IMR-90 (cell line): ENCODE results near the gene BBIP1. TPM values are rescaled to one million over a fixed set of nuclear protein-coding genes. Genes with fewer than 3 reads are reported as not detected.

Source experiments
- ATAC-seq: fragments of 200-7000 bp; cut with Tn5 transposase; 2 replicates; pipeline ENCODE4 v1.9.1; 2020; ENCODE audit warnings: low read depth, mild to moderate bottlenecking, moderate library complexity
- BruUV-seq: library from RNA; stranded (reverse); fragments of 400-500 nt; replicated peaks from 2 replicates; lab custom pipeline; 2021; lab: Mats Ljungman, UMichigan
- CTCF ChIA-PET: fragments of 300-600 bp; formaldehyde crosslinking; extraction: SDS; loops from one replicate; lab custom pipeline; 2021; ENCODE audit warnings: antibody characterized with exemption; lab: Yijun Ruan, JAX
- POLR2A ChIA-PET: fragments of 300-600 bp; sonication (Branson Sonifier 250); formaldehyde crosslinking; loops from one replicate; lab custom pipeline; 2022; ENCODE audit warnings: antibody characterized with exemption; ENCODE audit not compliant: unreplicated experiment; lab: Charles Lee
- DNase-seq: peaks from one replicate; pipeline ENCODE4 v3.0.0; 2013
- H2AFZ ChIP-seq: replicated peaks from 2 replicates; pipeline ENCODE3; 2013; ENCODE audit warnings: low read length, mild to moderate bottlenecking; ENCODE audit not compliant: poor library complexity
- H2AK5ac ChIP-seq: 2 replicates; pipeline ENCODE4 v1.6.1; 2013; ENCODE audit warnings: low read depth, low read length, inconsistent platforms
- H2AK9ac ChIP-seq: replicated peaks from 2 replicates; pipeline ENCODE3; 2013; ENCODE audit warnings: mild to moderate bottlenecking, low read depth, low read length, moderate library complexity; ENCODE audit not compliant: poor library complexity
- H2BK120ac ChIP-seq: 2 replicates; pipeline ENCODE4 v1.6.1; 2013; ENCODE audit warnings: low read depth, low read length, inconsistent platforms
- H2BK15ac ChIP-seq: 3 replicates; pipeline ENCODE4 v1.6.1; 2013; ENCODE audit warnings: low read depth, low read length, inconsistent platforms
- H2BK20ac ChIP-seq: 2 replicates; pipeline ENCODE4 v1.6.1; 2013; ENCODE audit warnings: low read depth, mild to moderate bottlenecking, inconsistent platforms, low read length, moderate library complexity
- H2BK5ac ChIP-seq: 2 replicates; pipeline ENCODE4 v1.6.1; 2013; ENCODE audit warnings: mild to moderate bottlenecking, low read depth, low read length, inconsistent platforms; ENCODE audit not compliant: poor library complexity, severe bottlenecking
- H3K14ac ChIP-seq: replicated peaks from 2 replicates; pipeline ENCODE4 v1.6.1; 2013; ENCODE audit warnings: low read depth, low read length, inconsistent platforms
- H3K18ac ChIP-seq: 2 replicates; pipeline ENCODE4 v1.6.1; 2013; ENCODE audit warnings: low read depth, low read length, control low read depth
- H3K23ac ChIP-seq: 2 replicates; pipeline ENCODE4 v1.6.1; 2013; ENCODE audit warnings: low read depth, low read length, inconsistent platforms
- H3K27ac ChIP-seq: 2 replicates; pipeline ENCODE4 v1.5.1; 2013; ENCODE audit warnings: mild to moderate bottlenecking, control low read depth, low read length; ENCODE audit not compliant: insufficient read depth
- H3K27me3 ChIP-seq: 2 replicates; pipeline ENCODE4 v1.6.1; 2013; ENCODE audit warnings: low read length; ENCODE audit not compliant: control insufficient read depth, insufficient read depth
- H3K36me3 ChIP-seq: 2 replicates; pipeline ENCODE4 v1.6.1; 2013; ENCODE audit warnings: low read length, mixed read lengths; ENCODE audit not compliant: control insufficient read depth, insufficient read depth
- H3K4ac ChIP-seq: 2 replicates; pipeline ENCODE4 v1.6.1; 2013; ENCODE audit warnings: low read depth, low read length, inconsistent platforms
- H3K4me1 ChIP-seq: 2 replicates; pipeline ENCODE4 v1.6.1; 2013; ENCODE audit warnings: low read length, mixed read lengths; ENCODE audit not compliant: control insufficient read depth, insufficient read depth
- H3K4me2 ChIP-seq: 2 replicates; pipeline ENCODE4 v1.6.1; 2013; ENCODE audit warnings: low read depth, mild to moderate bottlenecking, control low read depth, low read length, moderate library complexity
- H3K4me3 ChIP-seq: 2 replicates; pipeline ENCODE4 v1.5.1; 2013; ENCODE audit warnings: low read depth, mild to moderate bottlenecking, control low read depth, low read length, moderate library complexity; ENCODE audit not compliant: insufficient read depth
- H3K56ac ChIP-seq: 2 replicates; pipeline ENCODE4 v1.6.1; 2013; ENCODE audit warnings: low read length, inconsistent platforms; ENCODE audit not compliant: insufficient read depth; ENCODE audit errors: extremely low read depth
- H3K79me1 ChIP-seq, 2 experiments: 2 replicates each; pipeline ENCODE4 v1.6.1; 2013; ENCODE audit warnings: low read length in 2 of 2, inconsistent platforms in 1 of 2, low read depth in 1 of 2
- H3K9ac ChIP-seq: 2 replicates; pipeline ENCODE4 v1.6.1; 2013; ENCODE audit warnings: low read depth, low read length, control low read depth
- H3K9me1 ChIP-seq: 2 replicates; pipeline ENCODE4 v1.6.1; 2013; ENCODE audit warnings: low read length, inconsistent platforms; ENCODE audit not compliant: insufficient read depth
- H3K9me3 ChIP-seq: 2 replicates; pipeline ENCODE4 v1.6.1; 2013; ENCODE audit warnings: low read length; ENCODE audit not compliant: control insufficient read depth, insufficient read depth
- H4K20me1 ChIP-seq: 2 replicates; pipeline ENCODE4 v1.6.1; 2013; ENCODE audit warnings: low read length, inconsistent platforms; ENCODE audit not compliant: insufficient read depth
- H4K5ac ChIP-seq: 2 replicates; pipeline ENCODE4 v1.6.1; 2013; ENCODE audit warnings: mild to moderate bottlenecking, low read depth, low read length, control low read depth
- H4K8ac ChIP-seq, 2 experiments: 2 replicates each; pipeline ENCODE4 v1.6.1; 2013; ENCODE audit warnings: low read depth in 2 of 2, low read length in 2 of 2, control low read depth in 1 of 2, inconsistent platforms in 1 of 2
- H4K91ac ChIP-seq: 2 replicates; pipeline ENCODE4 v1.6.1; 2013; ENCODE audit warnings: low read depth, low read length, inconsistent platforms; ENCODE audit not compliant: insufficient read depth
- BHLHE40 ChIP-seq: fragments of 150-350 bp; IDR thresholded peaks from 2 replicates; pipeline ENCODE4 v1.6.1; 2016; ENCODE audit warnings: mild to moderate bottlenecking, low read depth, low read length
- CHD1 ChIP-seq: IDR thresholded peaks from 2 replicates; pipeline ENCODE4 v1.6.1; 2012; ENCODE audit warnings: low read depth, low read length, improper control_type of control experiment
- NFE2L2 ChIP-seq: fragments of 150-350 bp; IDR thresholded peaks from 2 replicates; pipeline ENCODE4 v1.6.1; 2016; ENCODE audit warnings: low read depth, mild to moderate bottlenecking, low read length
- POLR2A ChIP-seq: IDR thresholded peaks from 2 replicates; pipeline ENCODE4 v1.6.1; 2012; ENCODE audit warnings: mild to moderate bottlenecking, low read depth, low read length
- RFX5 ChIP-seq: IDR thresholded peaks from 2 replicates; pipeline ENCODE4 v1.8.0; 2012; ENCODE audit warnings: low read depth, mild to moderate bottlenecking, low read length, moderate library complexity
- WGBS, 2 experiments: methylation state at CpG; one replicate each; pipeline versions ENCODE4 v1.1.5 to v1.1.7; 2013; ENCODE audit warnings: missing lambda C conversion rate in 2 of 2; ENCODE audit not compliant: insufficient read length in 1 of 2; ENCODE audit errors: extremely low coverage in 2 of 2; 5-methylcytosine and 5-hydroxymethylcytosine counted together
- dilution Hi-C: fragments of 300-500 bp; cut with HindIII; formaldehyde crosslinking; loops from one replicate; pipeline ENCODE4 v1.14.3; 2018; ENCODE audit warnings: low sequenced_read_pairs; ENCODE audit not compliant: unreplicated experiment
- in situ Hi-C: fragments of 300-500 bp; cut with MboI; formaldehyde crosslinking; loops from 3 replicates; pipeline ENCODE4 v1.14.3; 2019; ENCODE audit warnings: low sequenced_read_pairs, inconsistent platforms, mixed read lengths
- intact Hi-C: fragments of 100-400 bp; cut with micrococcal nuclease; formaldehyde crosslinking; loops from 2 replicates; pipeline ENCODE4 v1.10.0; 2022
- polyA plus RNA-seq, 3 experiments: library from polyadenylated mRNA; depleted of rRNA; stranded (reverse); fragments of >200 nt; gene quantifications; 2 replicates each; pipeline ENCODE4 v1.2.3, GENCODE V29; 2012; ENCODE audit warnings: low replicate concordance in 1 of 3
- total RNA-seq: library from RNA; depleted of rRNA; stranded (reverse); fragments of >200 nt; gene quantifications from 2 replicates; pipeline ENCODE4 v1.2.3, GENCODE V29; 2012

Gene BBIP1
- total and polyA plus RNA-seq, 2 of the 4 experiments (the other 2 are of a cell fraction), result 17.4 to 19.9 TPM

GRCh38 chr10:110872984-110873923, 45.7 kb downstream of the BBIP1 start:
- Histone ChIP-seq H4K91ac (0 out of 2 replicates have a peak overlapping the region, but pooled peaks have one; percentile 6), H3K18ac (peak overlapping the region; percentile 19; the same call in 1 of the 2 replicates), H3K4me3 (peak overlapping the region; percentile 54), H4K5ac (no peak overlapping the region; the same call in 1 of the 2 replicates), H2AK9ac (no peak overlapping the region), H2BK5ac (peak overlapping the region; percentile 51), H3K23ac (no peak overlapping the region), H3K27ac (peak overlapping the region; percentile 55), H4K20me1 (no peaks in the 10 kb centered on the region; the same call in 1 of the 2 replicates), H3K27me3 (no peaks in the 10 kb centered on the region), H3K9ac (peak overlapping the region; percentile 90), H3K4me1 (peaks cover 4% of the 10 kb centered on the region; the same call in 1 of the 2 replicates), H3K14ac (no peak overlapping the region), H2BK120ac (no peak overlapping the region), H2AFZ (peak overlapping the region; percentile 95), H2AK5ac (no peak overlapping the region), H4K8ac (peak overlapping the region in 1 of 2 experiments; percentile 10; a peak in 2 of 4 replicates), H3K9me1 (peaks cover 9% of the 10 kb centered on the region), H2BK20ac (no peak overlapping the region), H3K9me3 (no peaks in the 10 kb centered on the region), H3K4ac (peak overlapping the region; percentile 28; the same call in 1 of the 2 replicates), H3K36me3 (peaks cover 2% of the 10 kb centered on the region), H3K56ac (peak overlapping the region; percentile 41; the same call in 1 of the 2 replicates), H3K4me2 (peak overlapping the region; percentile 91), H2BK15ac (no peak overlapping the region; the same call in 2 of the 3 replicates), H3K79me1 (peaks cover 0 to 14% of the 10 kb centered on the region in 2 experiments; a peak in 2 of 4 replicates)
- WGBS, 2 experiments, result no CpG with 5 or more reads among the region's 16 CpGs
- no peak for ATAC-seq
- CTCF ChIA-PET, result no interaction called here
- dilution Hi-C loops (no loop called here), in situ Hi-C loops (no loop called here), intact Hi-C loops (loop anchor here (1.0 to 5.0 kb wide), 4 partner anchors 70 to 261 kb away; no protein-coding TSS in a partner anchor)
- BruUV-seq, result TSS peak; percentile 24
- no peak for TF ChIP-seq POLR2A
- no peak for TF ChIP-seq RFX5
- no peak; the same call in 1 of the 2 replicates for TF ChIP-seq CHD1
- no peak for TF ChIP-seq BHLHE40
- no peak for TF ChIP-seq NFE2L2
- POLR2A ChIA-PET, result no interaction called here
- DNase-seq, result no peak
